Astrocyte of the hippocampus (primary cell): ENCODE measurements around the gene LARP1B.
"Not testable (repeated sequence)": the region's sequence is repeated elsewhere in the genome, so short reads cannot be mapped to it uniquely, and the experiment has no call there.

Experiments used
- DNase-seq: peaks from one replicate; pipeline ENCODE4 v3.0.0; 2011; ENCODE audit warnings: low read depth, low spot score

The LARP1B gene

GRCh38 chr4:128060699-128061565, at the start of gene LARP1B:
Gene LARP1B (plus strand): TSS chr4:128061312. CDS start chr4:128074952, 13,640 bp downstream.
- DNase-seq = peak; percentile 99

GRCh38 chr4:128025319-128025718, 35.8 kb upstream of the LARP1B start:
- no peak for DNase-seq

- no peak for DNase-seq
Measured at GRCh38 chr4:128029907-128030306, 31.2 kb upstream of the LARP1B start.

GRCh38 chr4:128031756-128032384, 29.2 kb upstream of the LARP1B start:
- DNase-seq = no peak

- DNase-seq = no peak
Measured at GRCh38 chr4:128039568-128039967, 21.5 kb upstream of the LARP1B start.

GRCh38 chr4:128047019-128047418, 14.1 kb upstream of the LARP1B start:
- DNase-seq = not testable (repeated sequence)

GRCh38 chr4:128047514-128047913, 13.6 kb upstream of the LARP1B start:
- not testable (repeated sequence) for DNase-seq

- not testable (repeated sequence) for DNase-seq
Measured at GRCh38 chr4:128051229-128051628, 9.9 kb upstream of the LARP1B start.

GRCh38 chr4:128054907-128055306, 6.2 kb upstream of the LARP1B start:
- DNase-seq = not testable (repeated sequence)

GRCh38 chr4:128055441-128056206, 5.5 kb upstream of the LARP1B start:
- not testable (repeated sequence) for DNase-seq

GRCh38 chr4:128056396-128056795, 4.7 kb upstream of the LARP1B start:
- DNase-seq = no peak

- DNase-seq = no peak
Measured at GRCh38 chr4:128060121-128060698, 902 bp upstream of the LARP1B start.

GRCh38 chr4:128061566-128062536, 739 bp downstream of the LARP1B start:
- DNase-seq = peak; percentile 82

GRCh38 chr4:128066453-128066820, 5.3 kb downstream of the LARP1B start:
- DNase-seq = not testable (repeated sequence)

- DNase-seq = peak; percentile 22
Measured at GRCh38 chr4:128068918-128069317, 7.8 kb downstream of the LARP1B start.

GRCh38 chr4:128076464-128076863, 15.4 kb downstream of the LARP1B start:
- no peak for DNase-seq

- DNase-seq = not testable (repeated sequence)
Measured at GRCh38 chr4:128095293-128095692, 34.2 kb downstream of the LARP1B start.

- DNase-seq = peak; percentile 50
Measured at GRCh38 chr4:128107766-128108165, 46.7 kb downstream of the LARP1B start.

- no peak for DNase-seq
Measured at GRCh38 chr4:128123036-128123435, 61.9 kb downstream of the LARP1B start.

GRCh38 chr4:128130621-128131020, 69.5 kb downstream of the LARP1B start:
- DNase-seq = peak; percentile 63

- no peak for DNase-seq
Measured at GRCh38 chr4:128134925-128135324, 73.8 kb downstream of the LARP1B start.
